B cell (primary cell): ENCODE results near the gene CCDC13. TPM values are rescaled to one million over a fixed set of nuclear protein-coding genes. Genes with fewer than 3 reads are reported as not detected.

Source experiments
- ATAC-seq: fragments of 200-7000 bp; cut with Tn5 transposase; one replicate; pipeline ENCODE4 v1.10.0; 2021; ENCODE audit warnings: low read depth, mild to moderate bottlenecking, moderate number of reproducible peaks, moderate library complexity
- CTCF ChIA-PET: fragments of 350-600 bp; sonication (Branson Sonifier 250); formaldehyde crosslinking; loops from one replicate; lab custom pipeline; 2021; ENCODE audit warnings: antibody characterized with exemption, inconsistent platforms; lab: Charles Lee
- POLR2A ChIA-PET: fragments of 350-600 bp; sonication (Branson Sonifier 250); formaldehyde crosslinking; loops from one replicate; lab custom pipeline; 2021; ENCODE audit warnings: antibody characterized with exemption; lab: Charles Lee
- DNase-seq: peaks from one replicate; pipeline ENCODE4 v3.0.0; 2013
- H2AFZ ChIP-seq: 2 replicates; pipeline ENCODE4 v1.6.1; 2012; ENCODE audit warnings: mild to moderate bottlenecking, low read depth, low read length; ENCODE audit not compliant: insufficient read depth, poor library complexity, severe bottlenecking
- H3K27ac ChIP-seq, 2 donors: 1 replicate in 1 of 2; 2 replicates in 1 of 2; pipeline ENCODE4 v1.5.1; 2012 to 2013; ENCODE audit warnings: low read length in 2 of 2, mild to moderate bottlenecking in 2 of 2, moderate library complexity in 1 of 2
- H3K27me3 ChIP-seq, 4 experiments: fragments of 200-600 bp in 1 of 4; sonication (generic) in 1 of 4; replicated peaks in 1 of 4; 1 replicate in 2 of 4; 2 replicates in 2 of 4; pipeline versions ENCODE4 v1.6.1 to v1.7.0; 2013 to 2016; ENCODE audit warnings: low read length in 3 of 4, mild to moderate bottlenecking in 2 of 4, mixed read lengths in 1 of 4, moderate library complexity in 1 of 4; ENCODE audit not compliant: insufficient read depth in 4 of 4, control insufficient read depth in 3 of 4; ENCODE audit errors: control extremely low read depth in 1 of 4
- H3K36me3 ChIP-seq, 2 experiments: replicated peaks in 1 of 2; 1 replicate in 1 of 2; 2 replicates in 1 of 2; pipeline versions ENCODE4 v1.6.1 to v1.7.1; 2013; ENCODE audit warnings: low read length in 1 of 2; ENCODE audit not compliant: insufficient read depth in 2 of 2, control insufficient read depth in 1 of 2; ENCODE audit errors: control extremely low read depth in 1 of 2, extremely low read depth in 1 of 2
- H3K4me1 ChIP-seq, 2 donors: fragments of 200-600 bp in 1 of 2; sonication (generic) in 1 of 2; 1 replicate in 1 of 2; 2 replicates in 1 of 2; pipeline versions ENCODE4 v1.5.1 to v1.6.1; 2013 to 2017; ENCODE audit warnings: low read length in 2 of 2; ENCODE audit not compliant: control insufficient read depth in 2 of 2, insufficient read depth in 2 of 2
- H3K4me2 ChIP-seq: replicated peaks from 2 replicates; pipeline ENCODE3; 2012; ENCODE audit warnings: mild to moderate bottlenecking, low read depth, low read length; ENCODE audit not compliant: poor library complexity, severe bottlenecking
- H3K4me3 ChIP-seq, 5 experiments: fragments of 200-600 bp in 1 of 5; sonication (generic) in 1 of 5; 1 replicate in 3 of 5; 2 replicates in 2 of 5; pipeline versions ENCODE4 v1.5.1 to v1.7.0; 2011 to 2016; ENCODE audit warnings: low read length in 4 of 5, mild to moderate bottlenecking in 4 of 5, low read depth in 2 of 5, control low read depth in 1 of 5, moderate library complexity in 1 of 5; ENCODE audit not compliant: insufficient read depth in 1 of 5; ENCODE audit errors: control extremely low read depth in 1 of 5, extremely low read depth in 1 of 5
- H3K79me2 ChIP-seq: fragments of 200-600 bp; sonication (generic); one replicate; pipeline ENCODE4 v1.6.0; 2016; ENCODE audit warnings: low read length; ENCODE audit not compliant: control insufficient read depth, insufficient read depth
- H3K9ac ChIP-seq: fragments of 200-600 bp; sonication (generic); 2 replicates; pipeline ENCODE4 v1.6.1; 2017; ENCODE audit warnings: mild to moderate bottlenecking, low read length, moderate library complexity
- H3K9me3 ChIP-seq, 3 donors: one replicate each; pipeline versions ENCODE4 v1.6.1 to v1.7.1; 2013; ENCODE audit warnings: low read length in 2 of 3; ENCODE audit not compliant: control insufficient read depth in 2 of 3, insufficient read depth in 1 of 3; ENCODE audit errors: control extremely low read depth in 1 of 3
- H4K20me1 ChIP-seq: 2 replicates; pipeline ENCODE4 v1.6.0; 2012; ENCODE audit warnings: mild to moderate bottlenecking, low read length; ENCODE audit not compliant: insufficient read depth, control insufficient read depth, poor library complexity, severe bottlenecking
- H3K27ac Mint-ChIP-seq: one replicate; pipeline ENCODE4 v1.8.0; 2021; ENCODE audit warnings: mixed read lengths
- H3K27me3 Mint-ChIP-seq: one replicate; pipeline ENCODE4 v1.8.0; 2021; ENCODE audit warnings: mixed read lengths
- H3K4me1 Mint-ChIP-seq: one replicate; pipeline ENCODE4 v1.8.0; 2021; ENCODE audit warnings: mixed read lengths
- H3K4me3 Mint-ChIP-seq: one replicate; pipeline ENCODE4 v1.8.0; 2021; ENCODE audit warnings: mixed read lengths
- H3K9me3 Mint-ChIP-seq: one replicate; pipeline ENCODE4 v1.8.0; 2022; ENCODE audit warnings: mixed read lengths; ENCODE audit not compliant: insufficient read depth
- CTCF ChIP-seq: fragments of 200-600 bp; IDR thresholded peaks from one replicate; pipeline ENCODE4 v1.8.0; 2022; ENCODE audit warnings: antibody characterized with exemption, mild to moderate bottlenecking
- EZH2 ChIP-seq: IDR thresholded peaks from 2 replicates; pipeline ENCODE4 v1.6.1; 2012; ENCODE audit warnings: borderline replicate concordance, low read depth, mild to moderate bottlenecking, moderate library complexity, low read length; ENCODE audit not compliant: insufficient read depth, poor library complexity, severe bottlenecking
- WGBS: methylation state at CpG from one replicate; pipeline ENCODE4 v1.1.5; 2013; ENCODE audit warnings: missing lambda C conversion rate; ENCODE audit not compliant: insufficient coverage; 5-methylcytosine and 5-hydroxymethylcytosine counted together
- intact Hi-C: fragments of 100-400 bp; cut with micrococcal nuclease; formaldehyde crosslinking; loops from one replicate; pipeline ENCODE4 v1.10.0; 2022
- polyA plus RNA-seq: library from polyadenylated mRNA; depleted of rRNA; stranded (reverse); fragments of >200 nt; gene quantifications from 2 replicates; pipeline ENCODE4 v1.2.3, GENCODE V29; 2012
- total RNA-seq, 2 donors: library from RNA; stranded (reverse); fragments of 120-200 nt in 1 of 2; gene quantifications; 1 replicate in 1 of 2; 2 replicates in 1 of 2; pipeline versions ENCODE4 v1.2.3 to v1.2.4, GENCODE V29; 2013 to 2022

Gene CCDC13
- total and polyA plus RNA-seq, 2 donors (not counting 1 experiment from before 2014, with no cell fraction given): 1.5 to 1.9 TPM

GRCh38 chr3:42733501-42734262 lies 39.4 kb downstream of the CCDC13 start:
- Mint-ChIP-seq H3K4me1 (peaks cover 3% of the 10 kb centered on the region), H3K9me3 (no peaks in the 10 kb centered on the region), H3K27me3 (no peaks in the 10 kb centered on the region), H3K27ac (no peak overlapping the region), H3K4me3 (no peak overlapping the region)
- Histone ChIP-seq H3K4me1 (no peaks in the 10 kb centered on the region), H3K79me2 (no peaks in the 10 kb centered on the region), H3K9me3 (no peaks in the 10 kb centered on the region), H3K4me3 (no peak overlapping the region), H3K9ac (no peak overlapping the region), H3K27ac (no peak overlapping the region), H3K36me3 (no peaks in the 10 kb centered on the region), H2AFZ (no peak overlapping the region), H4K20me1 (no peaks in the 10 kb centered on the region), H3K27me3 (no peaks in the 10 kb centered on the region), H3K4me2 (no peak overlapping the region)
- ChIA-PET CTCF (interaction anchor here (1.6 to 3.4 kb wide), 2 partner anchors 8 to 11 kb away, joined by 5 to 13 read pairs; no protein-coding TSS in a partner anchor), POLR2A (no interaction called here)
- WGBS: 83% methylated on average over 8 of the region's 13 CpGs
- ATAC-seq (no peak), DNase-seq (no peak)
- TF ChIP-seq EZH2 (no peak), CTCF (no peak)
- intact Hi-C loops: no loop called here

- ChIA-PET CTCF (interaction anchor here (1.6 to 3.4 kb wide), 2 partner anchors 9 to 12 kb away, joined by 5 to 13 read pairs; no protein-coding TSS in a partner anchor), POLR2A (no interaction called here)
- no peak for DNase-seq
- H3K79me2 ChIP-seq: no peaks in the 10 kb centered on the region
- Mint-ChIP-seq H3K27me3 (no peaks in the 10 kb centered on the region), H3K4me1 (no peaks in the 10 kb centered on the region), H3K9me3 (no peaks in the 10 kb centered on the region), H3K27ac (no peak overlapping the region), H3K4me3 (no peak overlapping the region)
- TF ChIP-seq CTCF (no peak), EZH2 (no peak)
- no peaks in the 10 kb centered on the region for H3K36me3 ChIP-seq
- no peak overlapping the region for H3K9ac ChIP-seq
- ATAC-seq: no peak
- intact Hi-C loops: no loop called here
- 88% methylated on average over 9 of the region's 9 CpGs for WGBS
- H3K27ac ChIP-seq: no peak overlapping the region
- no peaks in the 10 kb centered on the region for H3K27me3 ChIP-seq
- H3K4me2 ChIP-seq: no peak overlapping the region
- H3K4me3 ChIP-seq: no peak overlapping the region
- no peaks in the 10 kb centered on the region for H3K9me3 ChIP-seq
- H2AFZ ChIP-seq: no peak overlapping the region
- H4K20me1 ChIP-seq: no peaks in the 10 kb centered on the region
- H3K4me1 ChIP-seq: no peaks in the 10 kb centered on the region
These were observed 40.1 kb downstream of the CCDC13 start for GRCh38 chr3:42732829-42733459.
